Stimulated activated CD4-positive, alpha-beta T cell treated with anti-CD3 and anti-CD28 coated beads, Interleukin-4, amount 100 ng/mL, for 1 hour (primary cell): Measurements from ENCODE around the gene ALDH1A2.

ENCODE experiments used
- DNase-seq: peaks from one replicate; pipeline ENCODE4 v3.0.0-alpha.2; 2020

ALDH1A2 gene

DNA sequence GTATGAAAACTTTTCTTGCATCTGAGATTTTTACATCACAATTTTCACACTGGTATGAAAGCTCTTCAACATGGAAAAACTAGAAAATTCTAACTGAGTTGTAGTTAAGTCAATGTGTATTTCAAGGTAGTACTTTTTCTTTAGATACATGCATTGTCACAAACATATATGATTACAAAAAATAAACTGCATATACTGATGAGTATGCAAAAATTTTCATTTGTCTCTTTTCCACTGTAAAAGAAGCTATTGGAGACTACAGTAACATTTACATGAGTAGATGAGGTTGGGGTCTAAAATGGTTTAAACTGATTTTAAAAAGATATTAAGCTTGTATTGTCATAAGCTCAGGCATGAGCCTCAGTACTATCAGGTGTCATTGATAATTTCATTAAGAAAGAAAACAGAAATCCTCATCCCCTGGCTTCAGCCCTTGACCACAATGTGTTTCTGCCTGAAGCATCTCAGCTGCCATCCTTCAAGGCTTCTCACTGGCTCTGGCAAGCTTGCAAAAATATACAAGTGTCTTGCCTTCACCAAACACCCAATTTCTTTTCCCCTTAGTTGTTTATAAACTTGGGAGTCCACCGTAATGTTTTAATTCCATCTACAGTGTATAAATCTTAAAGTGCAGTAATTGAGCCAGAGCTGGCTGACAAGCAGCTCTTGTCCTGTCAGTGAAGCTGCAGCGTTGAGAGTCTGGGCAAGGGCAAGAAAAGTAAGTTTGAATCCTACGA is 71.9 kb downstream of the ALDH1A2 start:
- no peak for DNase-seq

DNA sequence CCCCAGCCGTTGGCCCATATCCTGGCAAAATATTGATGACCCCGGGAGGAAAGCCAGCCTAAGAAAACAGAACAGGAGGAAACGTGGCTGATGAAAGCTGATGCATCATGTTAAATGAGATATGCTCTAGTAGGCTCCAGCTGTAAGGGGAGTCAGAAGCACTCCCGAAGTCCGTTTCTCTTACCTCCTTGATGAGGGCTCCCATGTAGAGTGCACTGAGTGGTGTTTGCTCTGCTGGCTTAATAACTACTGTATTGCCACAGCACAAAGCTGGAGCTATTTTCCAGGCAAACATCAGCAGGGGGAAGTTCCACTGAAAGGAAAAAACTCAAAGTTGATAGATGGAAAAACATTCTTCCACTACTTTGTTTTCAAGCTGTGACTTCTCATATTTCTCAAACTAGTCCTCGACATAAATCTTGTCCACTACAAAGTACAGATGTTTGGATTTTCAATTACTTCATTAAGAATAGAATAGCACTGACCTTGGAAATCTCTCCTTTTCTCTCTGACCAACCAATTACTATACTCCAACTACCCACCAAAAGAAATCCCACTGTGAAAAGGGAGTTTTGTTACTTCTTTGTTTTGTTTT is 72.7 kb downstream of the ALDH1A2 start:
- DNase-seq = no peak

DNA sequence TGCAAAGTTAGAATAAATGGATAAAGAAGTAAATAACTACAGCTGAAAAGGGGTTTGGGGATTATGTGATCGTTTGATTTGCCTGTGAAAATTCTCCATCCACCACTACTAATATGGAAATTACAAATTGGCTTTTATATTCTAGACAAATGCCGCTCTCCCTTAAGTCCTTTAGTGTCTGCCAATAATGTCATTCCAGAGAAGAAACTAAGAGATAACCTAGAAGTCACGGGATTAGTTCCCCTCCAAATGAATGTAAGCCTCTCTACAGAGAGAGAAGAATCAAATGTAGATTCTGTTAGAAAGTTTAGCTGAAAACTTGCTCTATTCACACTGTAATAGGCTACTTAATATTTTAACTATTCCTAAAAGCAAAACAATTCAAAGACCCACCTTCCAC is 92.0 kb downstream of the ALDH1A2 start:
- DNase-seq = no peak

DNA sequence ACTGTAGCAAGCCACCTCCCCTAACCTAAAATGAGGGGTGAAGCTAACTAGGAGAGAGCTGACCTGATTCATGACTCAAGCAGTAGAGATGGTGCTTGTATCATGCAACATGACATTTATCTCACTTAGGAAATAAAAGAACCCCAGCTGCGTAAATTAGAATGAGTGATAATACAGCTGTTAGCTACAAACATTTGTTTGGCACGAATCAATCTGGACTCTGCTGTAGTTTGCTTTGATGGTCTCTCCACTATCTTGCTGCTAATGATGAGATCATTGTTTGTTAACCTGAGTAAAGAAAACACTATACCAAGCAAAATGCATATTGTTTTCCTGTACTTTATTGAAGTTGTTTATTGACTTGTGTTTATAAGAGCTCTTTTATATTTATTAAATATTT is 92.6 kb downstream of the ALDH1A2 start:
- no peak for DNase-seq

DNA sequence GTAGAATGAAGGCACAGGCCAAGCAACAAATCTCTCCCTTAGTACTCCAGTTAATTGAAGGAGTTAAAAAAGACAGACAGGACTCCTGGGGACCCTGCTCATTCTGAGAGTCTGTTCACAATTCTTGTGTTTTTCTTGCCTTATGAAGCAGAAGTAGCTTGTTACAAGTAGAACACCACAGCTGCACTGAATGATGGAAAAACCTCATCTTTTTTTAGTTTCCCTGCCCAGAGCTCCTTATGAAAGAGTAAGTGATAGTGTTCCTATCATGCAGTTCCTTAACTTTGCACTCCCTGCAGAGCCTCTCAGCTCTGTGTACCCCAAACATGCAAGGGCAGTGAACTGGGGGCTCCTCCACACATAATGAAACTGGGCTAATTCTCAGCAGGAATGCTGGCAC is 95.5 kb downstream of the ALDH1A2 start:
- no peak for DNase-seq

DNA sequence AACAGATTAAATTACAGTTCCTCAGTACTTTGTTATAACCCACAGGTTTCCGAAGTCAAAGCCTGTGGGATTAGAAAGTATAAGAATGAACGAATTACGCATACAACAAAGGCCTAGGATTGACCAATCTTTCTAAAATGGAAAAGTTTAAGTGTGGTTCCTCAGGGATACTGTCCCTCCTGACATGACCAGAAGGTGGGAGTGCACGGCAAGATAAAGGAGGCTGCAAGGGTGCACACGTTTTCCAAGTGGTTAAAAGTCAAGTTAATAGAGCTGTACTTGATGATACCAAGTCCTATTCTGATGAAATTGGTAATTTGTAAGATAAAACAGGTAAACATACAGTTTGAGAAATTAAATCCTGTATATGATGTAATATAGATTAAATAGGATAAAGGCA is 96.2 kb downstream of the ALDH1A2 start:
- DNase-seq = no peak

DNA sequence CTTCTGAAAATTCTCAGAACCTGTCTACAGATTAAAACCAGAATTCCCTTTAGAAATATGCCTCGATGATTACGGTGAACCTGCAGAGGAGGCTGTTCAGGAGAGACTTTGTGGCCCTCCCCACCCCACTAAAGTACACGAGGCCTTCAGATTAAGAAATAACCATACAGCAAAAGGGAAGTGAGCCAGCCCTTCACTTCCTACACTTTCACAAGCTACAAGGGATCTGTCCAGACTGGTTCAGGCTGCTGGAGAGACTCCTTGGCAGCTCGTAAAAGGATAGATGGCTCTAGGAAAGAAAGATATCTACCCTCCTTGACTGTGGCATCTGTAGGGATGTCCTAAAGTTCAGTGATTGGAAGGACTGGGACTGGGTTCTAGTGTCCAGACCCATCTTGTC is 102.6 kb downstream of the ALDH1A2 start:
- no peak for DNase-seq

DNA sequence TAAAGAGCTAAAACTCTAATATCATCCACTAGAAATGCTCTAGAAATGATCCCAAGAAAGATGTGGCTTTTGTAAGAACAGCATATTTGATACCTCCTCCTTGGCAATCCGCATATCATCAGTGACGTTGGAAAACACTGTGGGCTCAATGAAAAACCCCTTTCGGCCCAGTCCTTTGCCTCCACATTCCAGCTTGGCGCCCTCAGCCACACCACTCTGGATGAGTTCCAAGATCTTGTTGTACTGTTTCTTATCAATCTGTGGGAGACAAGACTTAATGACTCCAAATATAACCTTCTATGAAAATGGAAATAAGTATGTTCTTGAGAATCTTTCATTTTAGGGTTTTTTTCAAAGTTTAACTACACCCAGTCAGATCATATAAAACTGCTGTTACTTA is 103.6 kb downstream of the ALDH1A2 start:
- DNase-seq = no peak

DNA sequence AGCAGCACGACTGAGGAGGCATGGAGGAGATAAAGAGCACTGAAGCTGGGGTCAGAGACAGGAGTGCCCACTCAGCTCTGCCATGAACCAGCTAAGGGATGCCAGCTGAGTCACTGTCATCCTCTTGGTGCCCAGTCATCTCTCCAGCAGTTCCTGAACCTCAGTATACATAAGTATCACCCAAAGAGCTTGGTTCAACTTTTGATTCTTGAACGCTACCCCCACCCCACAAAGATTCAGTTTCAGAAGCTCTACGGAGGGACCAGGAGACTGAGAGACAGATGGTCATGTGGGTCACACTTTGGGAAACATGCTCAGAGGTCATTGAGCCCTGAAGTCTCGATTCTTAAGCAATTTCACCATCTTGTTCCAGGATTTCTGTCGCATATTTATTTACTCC is 108.4 kb downstream of the ALDH1A2 start:
- DNase-seq = no peak

DNA sequence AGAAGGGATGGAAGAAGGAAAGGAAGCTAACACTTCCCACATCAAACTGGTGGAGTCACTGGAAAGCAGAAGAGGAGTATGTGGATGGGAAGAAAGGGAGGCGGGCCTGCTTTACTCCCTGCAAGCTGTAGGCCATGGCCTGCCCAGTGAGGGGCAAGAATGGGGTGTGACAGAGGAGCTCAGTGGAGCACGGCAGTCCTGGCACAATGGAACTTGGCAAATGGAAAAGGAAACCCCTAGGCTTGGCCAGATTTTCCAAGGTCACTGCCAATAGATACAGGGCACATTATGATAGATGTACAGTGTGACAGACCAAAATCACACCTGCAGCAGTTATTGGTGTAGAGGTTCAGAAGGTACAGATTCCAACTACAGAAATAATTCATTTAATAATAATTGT is 111.6 kb downstream of the ALDH1A2 start:
- DNase-seq = no peak

DNA sequence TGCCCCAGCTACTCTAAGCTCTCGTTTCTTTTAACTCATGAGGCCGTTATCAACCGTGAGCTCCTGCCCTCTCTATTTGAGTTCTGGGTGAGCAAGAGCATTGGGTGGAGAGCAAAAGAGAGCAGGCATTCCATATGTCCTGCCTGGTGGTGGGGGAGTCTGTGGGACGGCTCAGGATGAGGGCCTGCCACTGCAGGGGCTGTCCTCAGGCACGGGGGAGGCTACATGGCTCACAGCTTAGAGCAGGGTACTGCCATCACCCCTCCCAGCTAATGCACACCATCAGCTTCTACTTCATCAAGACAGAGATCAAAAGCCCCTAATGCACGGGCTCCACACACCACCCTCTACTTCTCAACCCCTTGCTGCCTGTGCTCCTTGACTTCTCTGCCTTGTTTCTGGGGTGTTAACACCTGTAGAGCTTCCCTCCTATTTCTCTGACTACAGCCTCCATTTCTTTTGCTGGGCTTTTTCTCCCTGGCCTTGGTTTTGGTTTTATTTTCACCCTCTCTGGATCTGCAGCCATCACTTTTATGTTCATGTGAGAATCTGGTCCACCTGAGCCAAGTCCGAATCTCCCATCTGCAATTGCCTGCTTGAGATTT is 114.1 kb downstream of the ALDH1A2 start:
- DNase-seq = no peak

DNA sequence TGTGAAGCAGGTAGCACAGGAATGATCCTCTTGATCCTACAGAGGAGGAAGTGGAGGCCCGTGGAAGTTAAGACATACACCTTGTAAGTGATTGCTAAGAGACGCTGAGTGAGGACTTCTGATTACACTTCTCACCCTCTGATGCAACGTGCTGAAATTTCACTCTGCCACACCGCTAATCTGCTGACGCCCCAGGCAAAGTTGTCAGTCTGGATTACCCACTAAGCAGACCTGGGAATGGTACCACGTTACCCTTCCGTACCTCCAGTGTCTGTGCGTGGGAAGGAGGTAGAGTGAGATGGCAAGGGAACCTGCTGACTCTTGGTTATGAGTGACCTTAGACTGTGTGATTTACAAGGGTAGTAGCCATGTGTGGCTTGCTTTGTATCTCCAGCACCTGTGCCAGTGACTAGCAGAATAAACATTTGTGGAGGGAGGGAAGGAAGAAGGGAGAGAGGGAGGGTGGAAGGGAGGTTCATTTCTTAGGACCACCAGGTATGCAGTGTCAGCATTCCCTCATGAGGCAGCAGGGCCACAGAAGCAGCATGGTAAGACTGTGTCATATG is 115.0 kb downstream of the ALDH1A2 start:
- DNase-seq = no peak

DNA sequence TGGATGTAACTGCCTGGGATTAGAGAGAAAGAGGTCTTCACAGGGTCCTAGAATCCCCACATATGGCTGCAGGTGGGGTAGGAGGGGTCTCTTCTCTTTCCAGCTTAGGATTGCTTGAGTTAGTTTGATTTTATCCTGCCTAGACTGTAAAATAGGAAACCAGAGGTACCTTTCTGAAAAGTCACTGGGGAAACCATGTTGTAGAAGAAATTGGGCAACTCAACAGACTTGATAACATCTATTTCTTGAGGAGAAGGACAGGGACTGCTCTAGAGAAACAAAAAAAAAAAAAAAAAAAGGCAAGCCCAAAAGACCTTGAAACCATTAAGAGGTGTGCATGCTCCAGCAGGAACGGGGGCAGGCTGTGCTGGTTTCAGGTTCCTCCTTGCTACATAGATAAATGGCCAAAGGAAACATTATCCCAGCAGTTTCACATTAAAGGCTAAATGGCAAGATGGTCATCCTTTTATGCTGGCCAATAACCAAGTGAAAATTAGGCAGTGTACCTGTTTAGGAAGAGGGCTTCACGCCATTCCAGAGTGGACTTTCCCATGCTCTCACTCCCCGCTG is 116.1 kb downstream of the ALDH1A2 start:
- DNase-seq = no peak

DNA sequence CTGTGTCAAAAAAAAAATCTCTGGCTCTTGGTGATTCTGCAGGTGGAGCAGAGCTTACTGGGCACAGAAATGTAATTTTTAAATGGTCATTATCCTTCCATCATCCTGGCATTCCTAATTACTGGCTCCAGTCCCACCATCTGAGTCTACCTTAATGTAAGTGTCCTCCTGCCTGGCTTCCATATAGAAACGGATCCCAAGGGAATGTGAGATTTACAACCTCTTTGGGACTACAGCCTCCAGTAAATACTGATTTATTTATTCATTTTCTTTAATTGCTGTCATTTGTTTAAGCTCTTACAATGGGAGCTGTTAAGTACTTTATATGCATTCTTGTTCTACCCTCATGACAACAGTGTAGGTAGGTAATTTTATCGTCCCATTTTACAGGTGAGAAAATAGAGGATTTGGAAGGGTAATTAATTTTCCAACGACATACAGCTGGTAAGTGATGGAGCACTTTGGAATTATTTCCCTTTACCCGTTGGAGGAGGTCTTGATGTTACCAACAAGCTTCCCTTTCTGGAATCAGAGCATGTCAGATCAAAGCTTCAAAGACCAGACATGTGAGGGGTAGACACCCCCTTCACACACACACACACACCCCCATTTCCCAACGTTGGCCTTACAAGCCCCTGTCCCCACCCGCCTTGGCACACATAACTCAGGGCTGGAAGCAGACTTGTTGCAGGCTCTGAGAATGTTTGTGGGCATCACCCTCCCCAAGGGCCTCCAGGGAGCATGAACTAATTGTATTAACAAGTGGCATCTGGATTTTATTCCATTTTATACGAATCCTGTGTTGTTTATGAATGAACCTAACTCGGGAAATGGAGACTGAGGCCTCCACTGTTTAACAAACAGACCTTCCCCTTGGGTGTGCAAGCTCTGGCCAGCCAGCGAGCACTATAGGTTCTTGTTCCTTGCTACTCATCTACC is 116.9 kb downstream of the ALDH1A2 start:
- DNase-seq = no peak

DNA sequence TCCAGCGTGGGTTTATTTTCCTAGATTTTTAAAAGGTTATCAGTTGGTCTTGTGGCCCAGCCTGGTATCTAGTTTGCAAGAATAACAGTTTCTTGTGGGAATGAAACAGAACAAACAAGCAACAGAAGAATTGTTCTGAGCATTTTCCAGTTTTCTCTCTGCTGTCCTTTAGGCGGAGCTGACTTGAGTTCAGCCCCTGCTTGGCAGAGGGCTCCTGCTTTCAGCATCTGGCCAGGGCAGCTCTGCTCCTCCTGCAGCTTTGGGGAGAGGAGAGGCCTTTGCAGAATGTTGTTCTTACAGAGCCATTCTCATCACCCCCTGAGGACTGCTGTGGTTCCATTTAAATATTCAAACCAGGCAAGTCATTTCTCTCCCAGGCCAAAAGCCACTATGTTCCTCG is 117.7 kb downstream of the ALDH1A2 start:
- DNase-seq = no peak

DNA sequence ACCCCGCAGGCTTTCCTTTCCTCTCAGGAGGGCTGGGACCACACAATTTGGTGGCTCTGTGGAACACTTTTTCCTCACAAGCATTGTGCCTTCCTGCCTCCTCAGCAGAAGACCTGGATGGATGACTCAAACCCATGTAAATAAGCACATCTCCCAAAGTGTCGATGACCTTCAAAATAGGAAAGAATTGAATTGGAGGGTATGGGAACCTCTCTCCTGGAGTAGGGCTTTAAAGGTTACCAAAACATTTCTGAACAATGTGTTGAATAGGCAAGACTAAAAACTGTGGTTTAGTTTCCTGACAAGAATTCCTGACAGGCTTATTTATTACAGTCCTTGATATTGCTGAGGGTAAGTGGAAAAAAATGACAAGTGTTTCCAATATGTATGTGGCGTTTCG is 118.2 kb downstream of the ALDH1A2 start:
- no peak for DNase-seq

DNA sequence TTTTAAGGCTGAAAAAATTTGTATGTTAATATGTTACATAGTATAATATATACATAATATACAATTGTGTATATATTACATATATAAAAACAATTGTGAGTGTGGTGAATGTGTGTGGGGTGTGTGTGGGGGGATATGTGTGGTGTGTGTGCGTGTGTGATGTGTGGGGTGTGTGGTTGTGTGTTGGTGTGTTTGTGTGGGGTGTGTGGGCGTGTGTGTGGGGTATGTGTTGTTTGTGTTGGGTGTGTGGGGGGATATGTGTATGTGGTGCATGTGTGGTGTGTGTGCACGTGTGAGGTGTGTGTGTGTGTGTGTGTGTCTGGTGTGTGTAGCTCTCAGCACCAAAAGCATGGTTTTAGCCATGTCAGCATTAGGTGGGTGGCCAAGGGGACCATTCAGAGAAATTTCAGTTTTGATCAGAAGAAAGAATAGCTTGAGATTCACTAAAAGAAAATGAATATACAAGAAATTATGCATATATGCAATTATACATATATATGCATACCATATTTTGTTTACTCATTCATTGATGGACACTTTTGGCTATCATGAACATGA is 118.9 kb downstream of the ALDH1A2 start:
- DNase-seq = no peak

DNA sequence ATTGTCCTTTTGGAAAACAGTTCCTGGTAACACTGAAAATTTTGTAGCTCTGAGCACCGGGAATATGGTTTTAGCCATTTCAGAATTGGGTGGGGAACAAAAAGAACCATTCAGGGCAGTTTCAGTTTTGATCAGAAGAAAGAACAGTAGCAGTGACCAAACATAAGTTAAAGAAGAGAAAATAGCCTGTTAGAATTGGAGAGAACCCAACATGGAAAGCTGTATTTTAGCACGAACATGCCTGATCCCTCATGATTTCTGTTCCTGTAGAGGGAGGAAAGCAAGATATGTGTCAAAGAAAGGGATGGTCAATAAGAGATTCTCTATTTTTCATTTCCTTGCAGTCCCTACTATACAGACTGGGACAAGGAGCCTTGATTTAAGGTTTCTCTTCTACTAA is 119.9 kb downstream of the ALDH1A2 start:
- no peak for DNase-seq

DNA sequence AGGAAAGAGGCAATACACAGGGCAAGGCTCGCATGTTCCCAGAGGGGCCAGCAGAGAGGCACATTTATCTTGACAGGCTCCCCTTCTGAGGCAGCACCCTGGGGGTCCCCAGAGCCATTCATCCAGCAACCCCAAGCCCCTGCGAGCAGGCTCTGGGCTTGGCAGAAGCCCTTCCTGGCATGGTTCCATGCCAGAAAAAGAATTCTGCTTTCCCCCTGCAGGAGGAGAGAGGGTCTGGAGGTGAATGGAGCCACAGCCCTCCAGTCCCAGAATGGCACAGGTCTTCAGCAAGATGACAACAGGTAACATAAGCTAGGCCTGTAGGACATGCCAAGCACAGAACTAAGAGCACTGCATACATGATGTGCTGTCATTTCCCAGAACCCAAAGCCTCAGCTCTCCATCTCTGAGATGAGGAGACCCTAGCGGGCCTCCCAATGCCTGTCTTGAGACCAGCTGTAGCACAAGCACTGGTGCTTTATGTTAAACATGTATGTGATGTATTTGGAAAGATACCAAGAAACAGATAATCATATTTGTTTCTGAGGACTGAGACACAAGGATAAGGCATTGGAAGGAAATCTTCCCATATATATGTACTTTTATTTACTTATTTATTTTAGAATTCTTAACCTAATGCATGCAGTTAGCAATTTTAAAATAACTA is 121.6 kb downstream of the ALDH1A2 start:
- no peak for DNase-seq

DNA sequence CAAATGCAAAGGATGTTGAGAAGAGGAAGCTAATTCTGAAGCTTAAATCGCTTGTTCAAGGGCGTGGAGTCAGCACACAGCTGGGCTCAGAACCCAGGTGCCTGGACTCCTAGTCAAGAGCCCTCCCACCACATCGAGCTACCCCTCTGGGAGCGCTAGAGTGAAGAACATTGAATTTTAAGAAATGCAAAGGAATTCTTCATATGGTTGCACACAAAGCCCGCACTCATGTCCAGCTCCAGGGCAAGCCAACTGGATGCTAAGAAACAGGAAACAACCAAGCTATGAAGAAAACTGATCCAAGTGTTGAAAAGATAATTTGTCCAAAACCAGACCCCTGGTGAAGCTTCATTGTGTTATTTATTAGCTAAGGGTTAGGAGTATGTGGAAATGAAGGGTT is 122.3 kb downstream of the ALDH1A2 start:
- DNase-seq = no peak

DNA sequence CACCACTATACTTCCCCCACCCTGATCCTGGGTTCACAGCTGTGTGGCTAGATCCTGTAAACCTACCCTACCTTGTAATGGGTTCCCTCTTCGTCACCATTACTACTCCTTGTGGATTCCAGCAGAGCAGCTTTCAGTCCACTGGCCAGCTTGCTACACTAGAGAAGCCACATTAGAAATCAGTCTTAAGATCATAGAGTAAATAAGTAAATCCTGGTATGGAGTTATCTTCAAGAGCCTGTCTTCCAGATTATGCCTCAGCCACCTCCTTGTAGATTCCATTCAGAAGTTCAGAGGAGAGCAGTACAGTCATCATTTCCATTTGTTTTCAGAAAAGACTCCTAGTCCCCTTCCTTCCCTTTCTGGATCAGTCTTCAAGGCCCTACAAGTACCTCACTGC is 123.7 kb downstream of the ALDH1A2 start:
- no peak for DNase-seq

DNA sequence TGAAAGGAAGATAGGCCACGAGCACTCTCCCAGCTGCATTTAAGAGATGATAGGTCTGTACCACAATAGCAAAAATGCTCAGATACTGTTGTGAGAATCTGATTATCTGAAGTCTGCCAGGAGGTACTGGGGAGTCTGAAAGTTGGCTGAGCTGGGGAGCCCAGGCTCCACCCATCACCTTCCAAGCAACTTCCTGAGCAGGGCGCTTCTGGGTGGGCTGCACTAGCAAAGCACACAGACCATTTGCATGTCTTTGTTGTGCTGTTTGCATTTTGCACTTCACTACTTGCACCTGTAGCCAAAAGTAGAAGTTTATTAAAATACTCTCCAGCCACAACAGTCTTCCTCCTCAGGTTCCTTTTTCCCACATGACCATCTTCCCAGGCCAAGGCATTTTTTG is 133.2 kb downstream of the ALDH1A2 start:
- DNase-seq = no peak
